Calu3 (cell line): ENCODE results near the gene ADAM11. TPM values are rescaled to one million over a fixed set of nuclear protein-coding genes. Genes with fewer than 3 reads are reported as not detected.
A peak's percentile ranks its signal among the peaks of the same experiment; 100 is the strongest.

Source experiments
- BruUV-seq: library from RNA; stranded (reverse); fragments of 400-500 nt; replicated peaks from 2 replicates; lab custom pipeline; 2021; lab: Mats Ljungman, UMichigan
- CTCF ChIA-PET: fragments of 300-600 bp; sonication (Branson Sonifier 250); formaldehyde crosslinking; loops from one replicate; lab custom pipeline; 2022; ENCODE audit warnings: antibody characterized with exemption; lab: Charles Lee
- DNase-seq: peaks from one replicate; pipeline ENCODE4 v3.0.0; 2022
- H3K27ac Mint-ChIP-seq: one replicate; pipeline ENCODE4 v1.8.0; 2022; ENCODE audit warnings: mixed read lengths; ENCODE audit not compliant: unreplicated experiment
- H3K27me3 Mint-ChIP-seq: one replicate; pipeline ENCODE4 v1.8.0; 2022; ENCODE audit warnings: mixed read lengths; ENCODE audit not compliant: unreplicated experiment
- H3K36me3 Mint-ChIP-seq: one replicate; pipeline ENCODE4 v1.8.0; 2022; ENCODE audit warnings: mild to moderate bottlenecking, moderate library complexity, mixed read lengths; ENCODE audit not compliant: insufficient read depth, unreplicated experiment
- H3K4me1 Mint-ChIP-seq: one replicate; pipeline ENCODE4 v1.8.0; 2022; ENCODE audit warnings: mild to moderate bottlenecking, low read depth, mixed read lengths; ENCODE audit not compliant: unreplicated experiment
- H3K4me3 Mint-ChIP-seq: one replicate; pipeline ENCODE4 v1.8.0; 2022; ENCODE audit warnings: mild to moderate bottlenecking, low read depth, moderate library complexity, mixed read lengths; ENCODE audit not compliant: unreplicated experiment
- H3K9me3 Mint-ChIP-seq: one replicate; pipeline ENCODE4 v1.8.0; 2022; ENCODE audit warnings: low read depth, mixed read lengths; ENCODE audit not compliant: unreplicated experiment
- CTCF ChIP-seq: fragments of 200-600 bp; IDR thresholded peaks from one replicate; pipeline ENCODE4 v1.8.0; 2022; ENCODE audit warnings: antibody characterized with exemption; ENCODE audit not compliant: unreplicated experiment
- intact Hi-C: fragments of 100-400 bp; cut with micrococcal nuclease; formaldehyde crosslinking; loops from one replicate; pipeline ENCODE4 v1.10.0; 2022; ENCODE audit not compliant: unreplicated experiment
- total RNA-seq: library from RNA; stranded (reverse); gene quantifications from 2 replicates; pipeline ENCODE4 v1.2.3, GENCODE V29; 2022

The ADAM11 gene
- total RNA-seq, 1 experiment from 2014 or later: 0.57 TPM

- H3K27ac Mint-ChIP-seq: no peak overlapping the region
- no TSS peak for BruUV-seq
Observed at GRCh38 chr17:44788139-44788538, 29.4 kb downstream of the ADAM11 start.

GRCh38 chr17:44792276-44792675 is 33.5 kb downstream of the ADAM11 start:
- CTCF ChIA-PET: interaction anchor here (0.9 kb wide), 1 partner anchor 45 kb away, joined by 4 read pairs; no protein-coding TSS in a partner anchor
- no peak for DNase-seq
- Mint-ChIP-seq H3K36me3 (peaks cover 33% of the 10 kb centered on the region), H3K27ac (no peak overlapping the region), H3K27me3 (peaks cover 6% of the 10 kb centered on the region), H3K4me1 (peaks cover 22% of the 10 kb centered on the region), H3K4me3 (no peak overlapping the region), H3K9me3 (no peaks in the 10 kb centered on the region)
- BruUV-seq: no TSS peak
- no peak for TF ChIP-seq CTCF
- intact Hi-C loops: no loop called here

More at GRCh38 chr17:44788139-44788538, 29.4 kb downstream of the ADAM11 start:
- no peak for TF ChIP-seq CTCF
- Mint-ChIP-seq H3K36me3 (peaks cover 22% of the 10 kb centered on the region), H3K9me3 (no peaks in the 10 kb centered on the region), H3K4me3 (no peak overlapping the region), H3K4me1 (no peaks in the 10 kb centered on the region), H3K27me3 (peaks cover 16% of the 10 kb centered on the region)
- intact Hi-C loops: no loop called here
- CTCF ChIA-PET: no interaction called here
- DNase-seq: no peak

- DNase-seq: no peak
- Mint-ChIP-seq H3K4me3 (no peak overlapping the region), H3K27ac (peak overlapping the region; percentile 23), H3K27me3 (no peaks in the 10 kb centered on the region), H3K9me3 (no peaks in the 10 kb centered on the region), H3K4me1 (peaks cover 22% of the 10 kb centered on the region), H3K36me3 (peaks cover 42% of the 10 kb centered on the region)
- TSS peak; percentile 6 for BruUV-seq
- no peak for TF ChIP-seq CTCF
- intact Hi-C loops: no loop called here
- CTCF ChIA-PET: interaction anchor here (0.5 to 1.5 kb wide), 3 partner anchors 13 to 90 kb away, joined by 3 to 8 read pairs (median 3); partner anchors contain the start of gene DBF4B
Observed at GRCh38 chr17:44793885-44794842, 35.4 kb downstream of the ADAM11 start.

- H3K27me3 Mint-ChIP-seq: no peaks in the 10 kb centered on the region
- no peak overlapping the region for H3K4me3 Mint-ChIP-seq
- no peak for TF ChIP-seq CTCF
- DNase-seq: no peak
- no TSS peak for BruUV-seq
- no peaks in the 10 kb centered on the region for H3K9me3 Mint-ChIP-seq
- H3K27ac Mint-ChIP-seq: peak overlapping the region; percentile 23
- H3K36me3 Mint-ChIP-seq: peaks cover 43% of the 10 kb centered on the region
- H3K4me1 Mint-ChIP-seq: peaks cover 22% of the 10 kb centered on the region
- CTCF ChIA-PET: interaction anchor here (0.5 to 1.5 kb wide), 4 partner anchors 14 to 90 kb away, joined by 3 to 8 read pairs (median 3); partner anchors contain the start of gene DBF4B
- intact Hi-C loops: no loop called here
Observed at GRCh38 chr17:44794851-44795413, 36.1 kb downstream of the ADAM11 start.
